SK-N-SH (cell line): Measurements from ENCODE around the gene UGT1A4.

Experiments
- CHD2 ChIP-seq: fragments of 150-350 bp; IDR thresholded peaks from 2 replicates; pipeline ENCODE4 v1.6.1; 2018; ENCODE audit warnings: low read length; ENCODE audit not compliant: partially characterized antibody
- EZH2phosphoT487 ChIP-seq: fragments of 200-600 bp; sonication (generic); IDR thresholded peaks from 2 replicates; pipeline ENCODE4 v1.6.1; 2017; ENCODE audit warnings: low read depth, mixed run types, mild to moderate bottlenecking, antibody characterized with exemption, moderate library complexity, borderline replicate concordance
- GATA2 ChIP-seq: sonication (generic); formaldehyde crosslinking; IDR thresholded peaks from 2 replicates; pipeline ENCODE4 v1.5.0; 2020; ENCODE audit warnings: mild to moderate bottlenecking, missing genetic modification reagents
- IRF3 ChIP-seq: fragments of 150-350 bp; IDR thresholded peaks from 2 replicates; pipeline ENCODE4 v1.6.1; 2016; ENCODE audit warnings: mild to moderate bottlenecking, low read depth, low read length
- POLR2AphosphoS5 ChIP-seq: IDR thresholded peaks from 2 replicates; pipeline ENCODE4 v1.6.1; 2012; ENCODE audit warnings: low read depth, low read length
- SIN3A ChIP-seq: IDR thresholded peaks from 2 replicates; pipeline ENCODE4 v1.6.1; 2012; ENCODE audit warnings: low read depth, mild to moderate bottlenecking, low read length, moderate library complexity, borderline replicate concordance
- SMC3 ChIP-seq: IDR thresholded peaks from 2 replicates; pipeline ENCODE4 v1.6.1; 2012; ENCODE audit warnings: low read depth, low read length, improper control_type of control experiment
- TAF1 ChIP-seq: IDR thresholded peaks from 2 replicates; pipeline ENCODE4 v1.6.1; 2012; ENCODE audit warnings: low read depth, mild to moderate bottlenecking, low read length, moderate library complexity, borderline replicate concordance
- YY1 ChIP-seq: IDR thresholded peaks from 2 replicates; pipeline ENCODE4 v1.4.0; 2012; ENCODE audit warnings: low read depth, mild to moderate bottlenecking
- ZBTB33 ChIP-seq: IDR thresholded peaks from 2 replicates; pipeline ENCODE4 v1.4.0; 2012; ENCODE audit warnings: low read depth, borderline replicate concordance
- TF ChIP-seq, protein P1 (sequence below): fragments of 200-600 bp; sonication (generic); IDR thresholded peaks from 2 replicates; pipeline ENCODE4 v1.6.1; 2017; ENCODE audit warnings: antibody characterized with exemption, mild to moderate bottlenecking, moderate library complexity
- TF ChIP-seq, protein P2 (sequence below): IDR thresholded peaks from 2 replicates; pipeline ENCODE4; 2012
- TF ChIP-seq, protein P3 (sequence below): fragments of 150-350 bp; IDR thresholded peaks from 2 replicates; pipeline ENCODE4 v1.6.1; 2017; ENCODE audit warnings: antibody characterized with exemption, low read length, low read depth, borderline replicate concordance

DNA sequence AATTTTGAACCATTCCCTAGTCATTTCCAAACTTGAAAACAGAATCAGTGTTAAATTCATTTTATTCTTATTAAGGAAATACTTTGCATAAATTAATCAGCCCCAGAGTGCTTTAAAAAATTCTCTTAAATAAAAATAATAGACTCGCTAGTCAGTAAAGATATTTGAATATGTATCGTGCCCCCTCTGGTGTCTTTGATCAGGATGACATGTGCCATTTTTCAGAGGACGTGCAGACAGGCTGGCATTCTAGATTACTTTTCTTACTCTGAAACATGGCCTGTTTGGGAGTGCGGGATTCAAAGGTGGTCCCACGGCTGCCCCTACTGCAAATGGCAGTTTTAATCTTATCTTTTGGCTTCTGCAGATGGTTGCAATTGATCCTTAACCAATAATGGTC lies 54.0 kb downstream of the UGT1A4 start:
- TF ChIP-seq, protein P1, sequence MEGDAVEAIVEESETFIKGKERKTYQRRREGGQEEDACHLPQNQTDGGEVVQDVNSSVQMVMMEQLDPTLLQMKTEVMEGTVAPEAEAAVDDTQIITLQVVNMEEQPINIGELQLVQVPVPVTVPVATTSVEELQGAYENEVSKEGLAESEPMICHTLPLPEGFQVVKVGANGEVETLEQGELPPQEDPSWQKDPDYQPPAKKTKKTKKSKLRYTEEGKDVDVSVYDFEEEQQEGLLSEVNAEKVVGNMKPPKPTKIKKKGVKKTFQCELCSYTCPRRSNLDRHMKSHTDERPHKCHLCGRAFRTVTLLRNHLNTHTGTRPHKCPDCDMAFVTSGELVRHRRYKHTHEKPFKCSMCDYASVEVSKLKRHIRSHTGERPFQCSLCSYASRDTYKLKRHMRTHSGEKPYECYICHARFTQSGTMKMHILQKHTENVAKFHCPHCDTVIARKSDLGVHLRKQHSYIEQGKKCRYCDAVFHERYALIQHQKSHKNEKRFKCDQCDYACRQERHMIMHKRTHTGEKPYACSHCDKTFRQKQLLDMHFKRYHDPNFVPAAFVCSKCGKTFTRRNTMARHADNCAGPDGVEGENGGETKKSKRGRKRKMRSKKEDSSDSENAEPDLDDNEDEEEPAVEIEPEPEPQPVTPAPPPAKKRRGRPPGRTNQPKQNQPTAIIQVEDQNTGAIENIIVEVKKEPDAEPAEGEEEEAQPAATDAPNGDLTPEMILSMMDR, result peak; percentile 29; the same call in 1 of the 2 replicates
- TF ChIP-seq YY1, result no peak
- TF ChIP-seq, protein P2, sequence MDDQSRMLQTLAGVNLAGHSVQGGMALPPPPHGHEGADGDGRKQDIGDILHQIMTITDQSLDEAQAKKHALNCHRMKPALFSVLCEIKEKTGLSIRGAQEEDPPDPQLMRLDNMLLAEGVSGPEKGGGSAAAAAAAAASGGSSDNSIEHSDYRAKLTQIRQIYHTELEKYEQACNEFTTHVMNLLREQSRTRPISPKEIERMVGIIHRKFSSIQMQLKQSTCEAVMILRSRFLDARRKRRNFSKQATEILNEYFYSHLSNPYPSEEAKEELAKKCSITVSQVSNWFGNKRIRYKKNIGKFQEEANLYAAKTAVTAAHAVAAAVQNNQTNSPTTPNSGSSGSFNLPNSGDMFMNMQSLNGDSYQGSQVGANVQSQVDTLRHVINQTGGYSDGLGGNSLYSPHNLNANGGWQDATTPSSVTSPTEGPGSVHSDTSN, result no peak
- no peak for TF ChIP-seq POLR2AphosphoS5
- TF ChIP-seq CHD2, result no peak
- TF ChIP-seq SMC3, result no peak
- TF ChIP-seq GATA2, result no peak
- no peak for TF ChIP-seq TAF1
- no peak for TF ChIP-seq SIN3A
- no peak for TF ChIP-seq ZBTB33
- TF ChIP-seq, protein P3, sequence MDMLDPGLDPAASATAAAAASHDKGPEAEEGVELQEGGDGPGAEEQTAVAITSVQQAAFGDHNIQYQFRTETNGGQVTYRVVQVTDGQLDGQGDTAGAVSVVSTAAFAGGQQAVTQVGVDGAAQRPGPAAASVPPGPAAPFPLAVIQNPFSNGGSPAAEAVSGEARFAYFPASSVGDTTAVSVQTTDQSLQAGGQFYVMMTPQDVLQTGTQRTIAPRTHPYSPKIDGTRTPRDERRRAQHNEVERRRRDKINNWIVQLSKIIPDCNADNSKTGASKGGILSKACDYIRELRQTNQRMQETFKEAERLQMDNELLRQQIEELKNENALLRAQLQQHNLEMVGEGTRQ, result no peak
- TF ChIP-seq EZH2phosphoT487, result no peak
- TF ChIP-seq IRF3, result no peak
